NCI-H1105 treated with DMSO at 0.1 percent for 48 hours (cell line): ENCODE results near the gene CYLD.

ENCODE experiments used
- DNase-seq: peaks from one replicate; lab custom pipeline; 2025; lab: John Stamatoyannopoulos, UW

The CYLD gene

DNA sequence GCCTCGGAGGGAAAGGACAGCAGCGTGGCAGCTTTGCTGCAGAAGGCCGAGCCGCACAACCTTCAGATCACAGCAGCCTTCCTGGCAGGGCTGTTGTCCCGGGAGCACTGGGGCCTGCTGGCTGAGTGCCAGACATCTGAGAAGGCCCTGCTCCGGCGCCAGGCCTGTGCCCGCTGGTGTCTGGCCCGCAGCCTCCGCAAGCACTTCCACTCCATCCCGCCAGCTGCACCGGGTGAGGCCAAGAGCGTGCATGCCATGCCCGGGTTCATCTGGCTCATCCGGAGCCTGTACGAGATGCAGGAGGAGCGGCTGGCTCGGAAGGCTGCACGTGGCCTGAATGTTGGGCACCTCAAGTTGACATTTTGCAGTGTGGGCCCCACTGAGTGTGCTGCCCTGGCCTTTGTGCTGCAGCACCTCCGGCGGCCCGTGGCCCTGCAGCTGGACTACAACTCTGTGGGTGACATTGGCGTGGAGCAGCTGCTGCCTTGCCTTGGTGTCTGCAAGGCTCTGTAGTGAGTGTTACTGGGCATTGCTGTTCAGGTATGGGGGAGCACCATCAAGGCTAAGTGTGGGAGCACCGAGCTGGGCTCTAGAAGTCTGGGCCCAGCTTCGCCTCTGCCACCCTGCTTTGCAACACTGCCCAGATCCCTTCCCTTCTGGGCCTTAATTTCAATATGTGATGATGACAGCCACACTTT is 29.9 kb upstream of the CYLD start:
- no peak for DNase-seq

DNA sequence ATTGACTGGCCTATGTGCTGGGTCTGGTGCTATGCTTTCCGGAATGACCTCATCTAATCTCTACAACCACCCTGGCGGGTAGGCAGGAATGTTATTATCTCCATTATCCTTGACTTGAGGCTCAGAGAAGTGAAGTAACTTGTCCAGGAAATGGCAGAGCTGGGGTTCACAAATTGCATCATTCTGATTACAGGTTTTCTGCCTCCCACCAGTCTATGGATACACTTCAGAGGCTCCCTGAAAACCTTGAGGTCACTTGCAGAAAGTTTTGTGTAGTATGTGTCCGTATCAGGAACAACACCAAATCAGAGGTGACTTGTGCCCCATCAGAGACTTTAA is 29.4 kb upstream of the CYLD start:
- no peak for DNase-seq

DNA sequence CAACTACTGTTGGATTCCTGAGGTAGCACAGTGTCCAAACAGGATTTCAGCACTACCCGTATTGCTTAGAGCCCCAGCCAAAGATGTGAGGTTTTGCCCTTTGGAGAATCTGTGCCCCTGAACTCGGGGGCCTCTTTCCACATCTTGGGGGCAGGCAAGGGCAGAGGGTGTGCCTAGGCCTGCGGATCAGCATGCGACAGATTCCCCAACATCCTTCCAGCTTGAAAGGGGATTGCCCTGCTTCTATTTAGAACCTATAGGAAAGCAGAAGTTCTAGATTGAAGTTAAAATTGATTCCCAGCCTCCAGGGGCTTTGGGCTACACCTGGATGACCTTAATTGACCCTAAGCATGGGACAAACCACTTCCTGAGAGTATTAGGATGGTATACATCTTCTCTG is 28.9 kb upstream of the CYLD start:
- DNase-seq = no peak

DNA sequence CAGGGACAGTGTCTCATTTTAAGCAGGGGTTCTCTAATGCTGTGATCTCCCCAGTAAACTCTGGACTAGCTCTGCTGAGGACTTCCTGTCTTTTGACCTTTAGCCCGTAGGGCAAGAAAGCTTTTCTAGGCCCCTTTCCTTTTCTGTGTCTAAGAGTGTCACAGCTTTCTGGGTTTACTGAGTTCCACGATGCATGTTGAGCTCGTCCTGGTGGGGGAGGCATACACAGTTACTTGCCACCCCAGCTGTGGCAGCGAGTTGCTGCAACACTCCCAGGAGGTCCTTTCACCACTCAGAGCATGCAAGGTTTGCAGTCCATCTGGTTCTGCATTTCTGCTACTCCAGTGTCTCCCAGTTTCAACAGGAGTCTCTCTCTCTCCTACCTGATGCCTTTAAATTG is 24.8 kb upstream of the CYLD start:
- no peak for DNase-seq

DNA sequence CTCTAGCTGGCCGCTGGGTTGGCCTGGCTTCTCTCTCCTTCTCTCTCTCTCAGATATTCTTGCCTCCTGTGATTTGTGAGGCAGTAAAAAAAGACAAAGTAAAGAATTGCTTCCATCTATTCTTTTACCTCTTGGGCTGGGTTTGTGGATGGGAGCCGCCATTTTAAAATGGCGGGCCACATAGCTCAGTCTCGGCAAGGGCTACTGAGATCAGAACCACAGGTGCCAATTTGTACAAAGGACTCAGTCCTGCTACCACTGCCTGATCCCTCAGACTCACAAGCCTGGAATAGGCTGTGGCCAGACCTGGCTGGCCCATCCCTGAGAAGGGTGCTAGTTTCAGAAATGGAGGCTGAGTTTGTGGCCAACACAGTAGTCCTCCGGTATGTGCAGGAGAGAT is 24.4 kb upstream of the CYLD start:
- DNase-seq = no peak

DNA sequence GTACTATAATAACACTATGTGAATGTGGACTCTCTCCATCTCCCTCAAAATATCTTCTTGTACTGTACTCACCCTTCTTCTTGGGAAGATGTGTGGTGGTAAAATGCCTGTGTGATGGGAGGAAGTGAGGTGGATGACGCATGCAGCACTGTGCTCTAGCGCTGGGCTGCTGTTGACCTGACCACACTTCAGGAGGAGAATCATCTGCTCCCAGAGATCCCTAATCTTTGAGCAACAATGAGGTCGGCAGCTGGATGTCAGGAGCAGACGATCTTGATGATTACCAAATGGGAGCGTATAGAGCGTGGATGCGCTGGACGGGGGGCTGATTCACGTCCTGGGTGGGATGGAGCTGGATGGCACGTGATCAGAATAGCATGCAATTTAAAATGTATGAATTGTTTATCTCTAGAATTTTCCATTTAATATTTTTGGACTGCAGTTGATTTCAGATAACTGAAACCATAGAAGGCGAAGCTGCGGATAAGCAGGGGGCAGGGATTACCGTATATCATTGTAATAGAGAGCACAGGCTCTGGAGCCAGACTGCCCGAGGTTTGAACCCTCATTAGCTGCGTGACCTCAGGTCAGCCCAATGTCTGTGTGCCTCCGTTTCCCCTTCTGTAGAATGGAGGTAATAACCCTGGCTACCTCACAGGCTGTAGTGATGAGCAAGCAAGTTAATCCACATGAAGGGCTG is 23.7 kb upstream of the CYLD start:
- DNase-seq = no peak

DNA sequence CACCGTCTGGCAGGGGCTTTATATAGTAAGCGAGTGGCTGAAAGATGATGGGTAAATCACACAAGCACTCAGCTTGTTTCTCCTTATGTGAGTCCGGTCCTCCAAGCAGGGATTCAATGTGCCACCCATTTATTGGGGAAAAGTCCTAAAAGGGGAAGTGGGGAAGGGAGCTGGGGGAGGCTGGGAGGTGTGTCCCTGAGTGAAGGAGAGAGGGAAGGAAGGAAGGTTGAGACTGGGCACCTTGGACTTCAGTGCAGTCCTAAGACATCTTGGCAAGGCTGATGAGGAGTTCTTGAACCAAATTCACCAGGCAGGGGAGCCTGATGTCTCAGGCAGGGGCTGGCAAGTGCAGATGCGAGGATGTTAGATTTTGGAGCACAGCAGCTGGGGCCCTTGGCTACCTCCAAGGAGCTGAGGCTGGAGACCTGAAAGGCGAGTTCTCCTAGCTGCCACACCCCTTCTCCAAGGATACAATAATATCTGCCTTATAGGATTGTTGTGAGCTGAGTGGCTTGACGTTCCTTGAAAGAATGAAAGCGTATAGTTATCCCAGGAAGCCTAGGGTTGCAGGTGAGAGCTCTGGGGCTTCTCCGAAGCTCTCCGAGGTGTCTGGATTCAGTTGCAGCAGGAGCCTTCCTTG is 23.0 kb upstream of the CYLD start:
- DNase-seq = no peak

DNA sequence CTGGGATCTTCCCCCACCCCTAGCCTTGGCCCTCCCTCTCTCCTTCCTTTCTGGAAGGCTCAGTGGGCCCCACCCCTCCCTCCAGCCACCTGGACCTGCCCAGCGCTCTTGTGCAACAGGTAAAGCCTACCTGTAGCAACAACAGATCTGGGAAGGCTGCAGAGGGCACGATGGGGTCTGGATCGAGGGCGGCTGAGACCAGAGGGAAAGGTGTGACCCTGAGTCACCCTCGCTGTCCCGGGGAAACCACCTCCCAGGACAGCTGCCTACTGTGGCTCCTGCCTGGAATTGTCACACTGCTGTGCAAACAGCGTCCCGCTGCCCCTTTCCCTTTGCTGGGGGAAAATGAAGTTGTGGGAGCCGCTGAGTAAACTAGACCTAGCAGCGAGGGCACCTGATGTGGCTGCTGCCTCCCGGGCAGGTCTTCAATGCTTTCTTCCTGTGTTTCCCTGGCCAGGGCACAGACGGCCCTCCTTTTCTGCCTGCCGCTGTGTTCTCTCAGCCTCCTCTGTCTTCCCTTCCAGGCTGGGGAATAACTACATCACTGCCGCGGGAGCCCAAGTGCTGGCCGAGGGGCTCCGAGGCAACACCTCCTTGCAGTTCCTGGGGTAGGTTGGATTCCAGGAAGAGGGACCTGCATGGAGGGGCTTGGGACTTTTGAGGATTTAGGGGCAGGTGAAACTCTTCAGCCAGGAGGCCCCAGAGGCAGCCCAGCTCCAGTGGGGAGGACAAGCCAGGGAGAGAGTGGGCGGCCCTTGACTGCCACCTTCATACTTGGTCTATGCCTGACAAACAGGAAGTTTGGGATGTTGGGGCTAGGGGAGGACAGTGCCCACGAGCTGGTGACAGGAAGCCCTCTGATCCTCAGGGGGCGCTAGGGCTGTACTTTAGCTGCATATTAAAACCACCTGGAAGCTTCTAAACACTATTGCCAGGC is 22.2 kb upstream of the CYLD start:
- no peak for DNase-seq

DNA sequence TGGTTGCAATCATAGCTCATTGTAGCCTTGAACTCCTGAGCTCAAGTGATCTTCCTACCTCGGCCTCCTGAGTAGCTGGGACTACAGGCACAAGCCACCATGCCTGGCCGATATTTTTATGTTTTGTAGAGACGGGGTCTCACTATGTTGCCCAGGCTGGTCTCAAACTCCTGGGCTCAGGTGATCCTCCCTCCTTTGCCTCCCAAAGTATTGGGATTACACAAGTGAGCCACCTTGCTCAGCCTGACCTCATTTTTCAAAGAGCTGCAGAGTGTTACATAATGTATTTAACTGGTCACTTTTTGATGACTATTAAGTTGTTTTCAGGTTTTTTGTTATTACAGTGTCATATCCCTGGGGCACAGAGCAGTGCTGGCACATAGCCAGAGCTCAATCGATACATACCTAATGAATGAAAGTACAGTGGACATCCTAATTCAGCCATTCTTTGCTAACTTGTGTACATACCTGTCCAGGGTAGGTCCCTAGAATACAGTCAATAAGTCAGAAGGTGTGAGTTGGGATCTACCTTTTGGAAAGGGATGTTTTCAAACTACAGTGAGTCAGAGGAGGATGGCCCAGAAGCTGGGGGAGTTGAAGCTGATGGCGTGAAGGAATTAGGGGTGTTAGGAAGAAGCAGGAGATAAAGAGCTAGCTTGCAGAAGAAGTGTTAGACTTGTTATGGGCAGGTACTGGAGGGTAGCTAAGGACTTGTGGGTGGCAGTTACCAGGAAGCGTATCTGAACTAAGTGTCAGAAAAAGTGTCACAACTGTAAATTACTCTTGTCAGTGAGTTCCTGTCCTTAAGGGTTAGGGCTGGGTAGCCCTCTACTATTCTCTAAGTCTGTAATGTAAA is 20.1 kb upstream of the CYLD start:
- DNase-seq = no peak

DNA sequence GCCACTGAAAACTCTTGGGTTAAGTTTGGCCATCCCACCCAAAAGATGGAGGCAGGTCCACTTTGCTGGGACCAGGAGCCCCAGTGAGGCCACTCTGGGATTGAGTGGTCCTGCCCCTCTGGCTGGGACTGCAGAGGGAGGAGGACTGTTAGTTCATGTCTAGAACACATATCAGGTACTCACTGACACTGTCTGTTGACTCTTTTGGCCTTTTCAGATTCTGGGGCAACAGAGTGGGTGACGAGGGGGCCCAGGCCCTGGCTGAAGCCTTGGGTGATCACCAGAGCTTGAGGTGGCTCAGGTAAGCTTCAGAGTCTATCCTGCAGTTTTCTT is 19.5 kb upstream of the CYLD start:
- DNase-seq = no peak

DNA sequence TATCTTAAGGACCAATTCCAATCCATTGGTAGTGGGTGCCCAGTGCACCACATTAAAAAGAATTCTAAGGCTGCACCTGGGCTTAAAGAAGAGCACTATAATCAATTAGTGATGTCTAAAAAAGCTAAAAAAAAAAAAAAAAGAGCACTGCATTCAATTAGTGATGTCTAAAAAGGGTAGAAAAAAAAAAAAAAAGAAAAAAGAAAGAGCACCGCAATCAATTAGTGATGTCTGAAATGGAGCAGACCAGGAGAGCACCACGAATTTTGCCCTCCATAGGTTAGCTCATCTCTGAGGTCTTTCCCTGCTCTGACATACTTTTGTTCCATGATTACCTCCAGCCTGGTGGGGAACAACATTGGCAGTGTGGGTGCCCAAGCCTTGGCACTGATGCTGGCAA is 18.9 kb upstream of the CYLD start:
- no peak for DNase-seq

DNA sequence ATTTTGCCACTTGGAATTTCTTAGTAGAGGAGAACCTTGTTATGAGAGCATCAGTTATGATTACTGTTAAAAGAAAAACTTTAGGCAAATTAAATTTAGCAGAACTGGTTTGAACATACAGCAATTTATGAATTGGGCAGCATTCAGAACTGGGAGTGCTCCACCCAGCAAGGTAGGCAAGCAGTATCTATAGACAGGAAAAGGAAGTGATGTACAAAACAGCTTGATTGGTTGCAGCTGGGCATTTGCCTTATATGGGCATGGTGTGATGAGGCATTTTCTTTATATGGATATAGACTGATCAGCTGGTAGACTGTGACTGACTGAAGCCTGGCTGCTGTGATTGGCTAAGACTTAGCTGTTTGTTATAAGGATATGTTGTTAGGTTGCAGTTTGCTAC is 17.6 kb upstream of the CYLD start:
- no peak for DNase-seq

DNA sequence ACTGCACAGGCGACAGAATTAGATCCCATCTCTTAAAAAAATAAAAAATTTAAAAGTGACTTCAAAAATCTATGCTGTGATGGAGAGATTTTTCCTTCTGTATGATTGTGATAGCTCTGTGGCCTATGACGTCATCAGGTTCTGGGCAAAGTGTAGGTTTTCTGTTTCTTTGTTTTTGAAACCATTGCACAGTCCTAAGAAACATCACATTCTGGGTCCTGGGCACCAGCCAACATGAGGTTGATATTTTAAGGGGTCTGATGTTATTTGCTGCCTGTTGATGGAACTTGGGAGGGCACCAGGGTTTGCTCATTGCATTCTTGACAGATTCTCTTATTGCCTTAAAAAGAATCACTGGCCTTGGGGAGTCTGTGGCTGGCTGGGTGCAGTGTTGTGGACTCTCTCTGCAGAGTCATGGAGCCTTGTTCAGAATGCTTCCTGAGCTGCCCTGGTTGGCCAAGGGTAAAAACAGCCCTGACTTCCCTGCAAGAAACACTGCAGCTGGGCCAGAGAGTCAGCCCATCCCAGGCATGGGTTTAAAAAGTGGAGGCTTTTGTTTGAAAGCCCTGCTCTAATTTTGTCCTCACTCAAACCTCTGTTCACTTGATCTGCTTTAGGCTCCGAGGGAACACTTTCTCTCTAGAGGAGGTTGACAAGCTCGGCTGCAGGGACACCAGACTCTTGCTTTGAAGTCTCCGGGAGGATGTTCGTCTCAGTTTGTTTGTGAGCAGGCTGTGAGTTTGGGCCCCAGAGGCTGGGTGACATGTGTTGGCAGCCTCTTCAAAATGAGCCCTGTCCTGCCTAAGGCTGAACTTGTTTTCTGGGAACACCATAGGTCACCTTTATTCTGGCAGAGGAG is 10.5 kb upstream of the CYLD start:
- no peak for DNase-seq

DNA sequence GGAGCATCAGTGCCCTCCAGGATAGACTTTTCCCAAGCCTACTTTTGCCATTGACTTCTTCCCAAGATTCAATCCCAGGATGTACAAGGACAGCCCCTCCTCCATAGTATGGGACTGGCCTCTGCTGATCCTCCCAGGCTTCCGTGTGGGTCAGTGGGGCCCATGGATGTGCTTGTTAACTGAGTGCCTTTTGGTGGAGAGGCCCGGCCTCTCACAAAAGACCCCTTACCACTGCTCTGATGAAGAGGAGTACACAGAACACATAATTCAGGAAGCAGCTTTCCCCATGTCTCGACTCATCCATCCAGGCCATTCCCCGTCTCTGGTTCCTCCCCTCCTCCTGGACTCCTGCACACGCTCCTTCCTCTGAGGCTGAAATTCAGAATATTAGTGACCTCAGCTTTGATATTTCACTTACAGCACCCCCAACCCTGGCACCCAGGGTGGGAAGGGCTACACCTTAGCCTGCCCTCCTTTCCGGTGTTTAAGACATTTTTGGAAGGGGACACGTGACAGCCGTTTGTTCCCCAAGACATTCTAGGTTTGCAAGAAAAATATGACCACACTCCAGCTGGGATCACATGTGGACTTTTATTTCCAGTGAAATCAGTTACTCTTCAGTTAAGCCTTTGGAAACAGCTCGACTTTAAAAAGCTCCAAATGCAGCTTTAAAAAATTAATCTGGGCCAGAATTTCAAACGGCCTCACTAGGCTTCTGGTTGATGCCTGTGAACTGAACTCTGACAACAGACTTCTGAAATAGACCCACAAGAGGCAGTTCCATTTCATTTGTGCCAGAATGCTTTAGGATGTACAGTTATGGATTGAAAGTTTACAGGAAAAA is 9.7 kb upstream of the CYLD start:
- no peak for DNase-seq

DNA sequence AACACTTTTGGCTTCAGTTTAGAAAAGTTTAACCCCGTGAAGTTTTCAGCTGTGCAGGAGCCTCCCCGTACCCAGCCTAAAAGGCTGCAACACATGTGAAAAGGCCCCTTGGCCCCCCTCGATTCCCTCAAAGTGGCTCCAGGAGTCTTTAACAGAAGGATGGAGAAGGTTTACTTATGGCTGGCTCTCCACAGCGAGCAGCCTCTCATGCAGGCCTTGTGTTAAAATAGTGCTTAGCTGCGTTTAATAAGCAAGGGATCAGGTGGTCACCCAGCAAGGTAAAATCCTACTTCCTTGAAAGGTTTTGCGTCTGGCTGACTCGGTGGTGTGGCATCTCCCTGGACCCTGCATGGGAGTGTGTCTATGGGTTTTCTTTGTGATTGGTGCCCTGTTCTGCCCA is 8.4 kb upstream of the CYLD start:
- DNase-seq = no peak

DNA sequence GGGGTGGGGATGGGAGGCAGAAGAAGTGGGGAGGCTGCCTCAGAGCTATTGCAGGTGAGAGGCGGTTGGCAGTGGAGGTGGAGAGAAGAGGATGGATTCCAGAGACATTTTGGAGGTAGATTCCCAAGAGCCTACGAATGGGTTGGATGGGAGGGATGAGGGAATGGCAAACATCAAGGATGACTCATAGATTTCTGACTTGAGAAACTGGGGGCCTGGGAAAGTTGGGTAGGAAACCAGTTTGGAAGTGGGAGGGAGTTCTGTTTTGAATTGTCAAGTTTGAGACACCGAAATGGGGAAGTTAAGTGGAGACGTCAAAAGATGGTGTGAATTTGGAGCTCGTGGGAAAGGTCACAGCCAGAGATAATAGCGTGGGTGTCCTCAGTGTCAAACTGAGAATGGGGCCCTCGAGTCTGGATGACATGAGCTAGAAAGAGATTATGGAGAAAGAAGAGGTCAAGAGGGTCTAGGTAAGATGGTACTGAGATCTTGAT is 6.2 kb upstream of the CYLD start:
- no peak for DNase-seq

DNA sequence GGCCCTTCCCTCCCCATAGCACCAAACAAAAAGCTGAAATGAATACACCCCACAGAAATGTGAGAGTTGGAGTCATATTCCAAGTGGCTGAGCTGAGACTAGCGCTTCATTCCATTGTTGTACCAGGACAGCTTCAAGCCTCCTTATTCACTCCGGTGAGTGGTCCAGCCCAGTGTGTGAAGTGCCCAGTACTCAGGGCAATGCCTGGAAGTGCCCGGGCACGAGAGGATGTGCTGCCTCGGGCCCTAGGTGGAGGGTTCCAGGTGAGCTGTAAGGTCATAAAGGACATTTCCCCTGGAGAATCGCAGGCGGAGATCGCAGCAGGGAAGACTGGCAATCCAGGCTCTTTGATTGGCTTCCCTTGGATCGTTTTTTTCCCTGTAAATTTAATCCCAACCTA is 5.4 kb upstream of the CYLD start:
- no peak for DNase-seq

DNA sequence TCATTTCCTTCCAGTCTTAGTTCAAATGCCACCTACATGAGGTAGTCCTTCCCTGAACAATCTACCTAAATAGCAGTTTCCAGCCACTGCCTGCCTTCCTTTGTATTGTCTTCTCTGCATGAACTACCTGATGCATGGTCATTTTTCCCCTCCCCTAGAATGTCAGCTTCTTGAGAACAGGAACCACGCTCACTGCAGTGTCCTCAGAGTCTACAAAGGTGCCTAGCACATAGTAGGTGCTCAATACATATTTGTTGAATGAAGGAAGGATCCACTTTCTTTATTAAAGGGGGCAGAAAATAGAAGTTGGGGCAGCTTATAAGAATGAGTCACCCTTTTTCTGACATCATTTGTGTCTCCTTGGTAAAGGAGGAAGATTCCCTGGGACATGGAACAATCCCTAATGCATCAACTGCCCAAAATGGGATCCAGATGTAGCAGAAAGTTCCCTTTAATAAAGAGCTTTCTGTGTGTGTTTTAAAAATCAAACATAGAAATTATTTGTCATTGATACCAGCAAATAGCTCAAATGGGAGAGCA is 4.4 kb upstream of the CYLD start:
- DNase-seq = no peak

DNA sequence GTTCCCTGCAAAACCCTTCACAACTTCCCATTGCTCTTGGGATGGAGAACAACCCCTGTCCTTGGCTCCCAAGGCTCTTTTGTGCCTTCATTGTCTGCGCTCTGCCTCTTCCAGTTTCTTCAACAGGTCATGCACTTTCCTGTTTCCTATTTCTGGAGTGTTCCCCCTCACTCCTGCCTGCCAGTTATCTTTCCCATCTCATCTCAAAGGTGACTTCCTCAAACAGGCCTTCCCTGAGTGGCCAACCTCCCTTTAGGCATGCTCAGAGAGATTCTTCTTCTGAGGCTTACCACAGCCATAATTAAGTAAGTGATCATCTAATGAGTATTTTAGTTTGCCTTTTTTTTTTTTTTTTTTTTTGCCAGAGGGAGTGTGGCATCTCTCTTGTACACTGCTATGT is 2.9 kb upstream of the CYLD start:
- no peak for DNase-seq
